Measurements from ENCODE around the gene SIPA1L3. TPM values are rescaled to one million over a fixed set of nuclear protein-coding genes. Genes with fewer than 3 reads are reported as not detected.

SIPA1L3 gene
- total and polyA plus RNA-seq, 10 of the 15 experiments (the other 5 are each of a cell fraction or from before 2014, with no cell fraction given), result 0.24 to 66.2 (median 19.1) TPM

- 0 out of 2 replicates have a peak, but pooled peaks have one; percentile 18 for TF ChIP-seq MTA2 (IDR thresholded peaks at IDR 0.05; ENCODE audit: low read depth)
- no peak for TF ChIP-seq SMC3 (IDR thresholded peaks at IDR 0.05; ENCODE audit: borderline replicate concordance, low read length)
- no peak for TF ChIP-seq MEF2A (IDR thresholded peaks at IDR 0.05; ENCODE audit: insufficient read depth, low read depth, low read length)
- no peak for TF ChIP-seq MYC (IDR thresholded peaks at IDR 0.05; ENCODE audit: insufficient read depth, insufficient read length, insufficient replicate concordance, low read length, severe bottlenecking)
- TF ChIP-seq SKIL (IDR thresholded peaks at IDR 0.05; ENCODE audit: low read depth, poor library complexity, severe bottlenecking), result peak; percentile 11
- no peak for TF ChIP-seq PAX5 (IDR thresholded peaks at IDR 0.05; ENCODE audit: borderline replicate concordance, low read depth, low read length)
- TF ChIP-seq ZZZ3 (IDR thresholded peaks at IDR 0.05; ENCODE audit: control insufficient read depth, insufficient read length, low read depth), result no peak
- no peak for TF ChIP-seq ZBTB11 (CRISPR knock-in tag; IDR thresholded peaks at IDR 0.05)
- no peak for TF ChIP-seq YBX1 (IDR thresholded peaks at IDR 0.05)
- TF ChIP-seq ATF2 (IDR thresholded peaks at IDR 0.05; ENCODE audit: low read length), result no peak
- TF ChIP-seq NFYA (IDR thresholded peaks at IDR 0.05; ENCODE audit: borderline replicate concordance, low read depth, low read length), result no peak
- TF ChIP-seq E4F1 (IDR thresholded peaks at IDR 0.05; ENCODE audit: borderline replicate concordance, partially characterized antibody), result no peak
- peak; percentile 39; the same call in 1 of the 2 replicates for TF ChIP-seq EED (IDR thresholded peaks at IDR 0.05; ENCODE audit: low read depth)
- no peak for TF ChIP-seq SMAD5 (IDR thresholded peaks at IDR 0.05; ENCODE audit: low read depth)
- TF ChIP-seq POU2F2 (IDR thresholded peaks at IDR 0.05; ENCODE audit: borderline replicate concordance, low read depth, low read length), result 0 out of 3 replicates have a peak, but pooled peaks have one; percentile 15
- TF ChIP-seq JUNB (IDR thresholded peaks at IDR 0.05), result no peak
- peak in 1 of 3 experiments; percentile 9; a peak in 1 of 6 replicates for TF ChIP-seq CTCF (IDR thresholded peaks at IDR 0.05 in 2 of 3, conservative IDR thresholded peaks at IDR 0.05 in 1 of 3; ENCODE audit: control insufficient read depth in 2 of 3, extremely low read depth in 1 of 3, insufficient read depth in 1 of 3, low read depth in 3 of 3, low read length in 3 of 3)
Observed at GRCh38 chr19:37963190-37963936, 56.4 kb downstream of the SIPA1L3 start (continued).

Measured in GM12878 (cell line).